Cardiac muscle cell (in vitro differentiated cells and primary cell): ENCODE measurements around the gene HDAC3. TPM values are rescaled to one million over a fixed set of nuclear protein-coding genes. Genes with fewer than 3 reads are reported as not detected.

Experiments
- DNase-seq, 2 donors: peaks; one replicate each; pipeline versions ENCODE4 v3.0.0 to v3.0.0-alpha.2; 2010 to 2017; ENCODE audit warnings: low read depth in 1 of 2, low spot score in 1 of 2
- H3K27ac ChIP-seq: fragments of 200-600 bp; sonication (generic); 2 replicates; pipeline ENCODE4 v1.5.1; 2016
- H3K27me3 ChIP-seq: fragments of 200-600 bp; sonication (generic); 2 replicates; pipeline ENCODE4 v1.6.0; 2016; ENCODE audit warnings: control low read depth
- H3K36me3 ChIP-seq: fragments of 200-600 bp; sonication (generic); 2 replicates; pipeline ENCODE4 v1.5.1; 2016; ENCODE audit warnings: control low read depth
- H3K4me1 ChIP-seq: fragments of 200-600 bp; sonication (generic); 2 replicates; pipeline ENCODE4 v1.8.1; 2017; ENCODE audit warnings: low read depth, mild to moderate bottlenecking, mixed run types
- H3K4me3 ChIP-seq: fragments of 200-600 bp; sonication (generic); 2 replicates; pipeline ENCODE4 v1.5.1; 2016; ENCODE audit warnings: mild to moderate bottlenecking
- H3K9me3 ChIP-seq: fragments of 200-600 bp; sonication (generic); 2 replicates; pipeline ENCODE4 v1.5.1; 2017; ENCODE audit warnings: low read depth, mild to moderate bottlenecking, control low read depth
- polyA plus RNA-seq: library from polyadenylated mRNA; unstranded; fragments of >200 nt; fragmentation: Nextera tagmentation; extraction: Ambion mirVana; gene quantifications from 2 replicates; pipeline ENCODE4 v1.2.1, GENCODE V29; 2016
- total RNA-seq: library from RNA; depleted of rRNA; stranded (reverse); fragments of >200 nt; gene quantifications from 2 replicates; pipeline ENCODE4 v1.2.3, GENCODE V29; 2016
- TF ChIP-seq, protein P1 (sequence below): IDR thresholded peaks from 2 replicates; pipeline ENCODE4 v1.5.1; 2012; ENCODE audit warnings: low read depth, mild to moderate bottlenecking, low read length

Gene HDAC3
- total and polyA plus RNA-seq, 2 experiments from 2014 or later = 78.3 to 117 TPM

DNA sequence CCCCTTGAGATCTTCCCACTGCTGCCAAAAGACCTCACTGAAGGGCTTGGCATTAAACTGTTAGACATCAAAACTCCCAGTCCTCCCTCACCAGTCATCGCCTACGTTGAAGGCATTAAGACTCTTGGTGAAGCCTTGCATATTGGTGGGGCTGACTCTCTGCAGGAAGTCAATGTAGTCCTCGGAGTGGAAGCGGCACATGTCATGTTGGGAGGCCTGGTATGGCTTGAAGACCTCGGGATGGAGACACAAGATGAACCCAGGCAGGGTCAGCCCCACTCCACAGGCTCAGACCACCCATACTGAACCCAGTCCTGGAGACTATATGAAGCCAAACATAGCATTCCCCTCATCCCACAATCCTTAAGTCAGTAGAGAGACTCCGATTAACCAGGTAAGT lies 1.9 kb downstream of the HDAC3 start:
- no peak for DNase-seq
- no peaks in the 10 kb centered on the region for H3K9me3 ChIP-seq
- H3K27ac ChIP-seq = no peak overlapping the region
- H3K36me3 ChIP-seq = no peaks in the 10 kb centered on the region
- peaks cover 9% of the 10 kb centered on the region for H3K27me3 ChIP-seq
- TF ChIP-seq, protein P1, sequence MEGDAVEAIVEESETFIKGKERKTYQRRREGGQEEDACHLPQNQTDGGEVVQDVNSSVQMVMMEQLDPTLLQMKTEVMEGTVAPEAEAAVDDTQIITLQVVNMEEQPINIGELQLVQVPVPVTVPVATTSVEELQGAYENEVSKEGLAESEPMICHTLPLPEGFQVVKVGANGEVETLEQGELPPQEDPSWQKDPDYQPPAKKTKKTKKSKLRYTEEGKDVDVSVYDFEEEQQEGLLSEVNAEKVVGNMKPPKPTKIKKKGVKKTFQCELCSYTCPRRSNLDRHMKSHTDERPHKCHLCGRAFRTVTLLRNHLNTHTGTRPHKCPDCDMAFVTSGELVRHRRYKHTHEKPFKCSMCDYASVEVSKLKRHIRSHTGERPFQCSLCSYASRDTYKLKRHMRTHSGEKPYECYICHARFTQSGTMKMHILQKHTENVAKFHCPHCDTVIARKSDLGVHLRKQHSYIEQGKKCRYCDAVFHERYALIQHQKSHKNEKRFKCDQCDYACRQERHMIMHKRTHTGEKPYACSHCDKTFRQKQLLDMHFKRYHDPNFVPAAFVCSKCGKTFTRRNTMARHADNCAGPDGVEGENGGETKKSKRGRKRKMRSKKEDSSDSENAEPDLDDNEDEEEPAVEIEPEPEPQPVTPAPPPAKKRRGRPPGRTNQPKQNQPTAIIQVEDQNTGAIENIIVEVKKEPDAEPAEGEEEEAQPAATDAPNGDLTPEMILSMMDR = no peak
- H3K4me3 ChIP-seq = no peak overlapping the region
- H3K4me1 ChIP-seq = no peaks in the 10 kb centered on the region

GRCh38 chr5:141633871-141634561 lies 2.6 kb downstream of the HDAC3 start:
- Histone ChIP-seq H3K27ac (no peak overlapping the region), H3K4me1 (no peaks in the 10 kb centered on the region), H3K36me3 (no peaks in the 10 kb centered on the region), H3K27me3 (peaks cover 9% of the 10 kb centered on the region), H3K9me3 (no peaks in the 10 kb centered on the region), H3K4me3 (no peak overlapping the region)
- TF ChIP-seq, protein P1 = no peak
- no peak for DNase-seq

- TF ChIP-seq, protein P1 = no peak
- no peaks in the 10 kb centered on the region for H3K4me1 ChIP-seq
- peaks cover 7% of the 10 kb centered on the region for H3K27me3 ChIP-seq
- no peaks in the 10 kb centered on the region for H3K9me3 ChIP-seq
- DNase-seq = no peak
- H3K27ac ChIP-seq = no peak overlapping the region
- H3K4me3 ChIP-seq = no peak overlapping the region
- H3K36me3 ChIP-seq = peaks cover 11% of the 10 kb centered on the region
Observed at GRCh38 chr5:141632650-141633049, 4.0 kb downstream of the HDAC3 start.

DNA sequence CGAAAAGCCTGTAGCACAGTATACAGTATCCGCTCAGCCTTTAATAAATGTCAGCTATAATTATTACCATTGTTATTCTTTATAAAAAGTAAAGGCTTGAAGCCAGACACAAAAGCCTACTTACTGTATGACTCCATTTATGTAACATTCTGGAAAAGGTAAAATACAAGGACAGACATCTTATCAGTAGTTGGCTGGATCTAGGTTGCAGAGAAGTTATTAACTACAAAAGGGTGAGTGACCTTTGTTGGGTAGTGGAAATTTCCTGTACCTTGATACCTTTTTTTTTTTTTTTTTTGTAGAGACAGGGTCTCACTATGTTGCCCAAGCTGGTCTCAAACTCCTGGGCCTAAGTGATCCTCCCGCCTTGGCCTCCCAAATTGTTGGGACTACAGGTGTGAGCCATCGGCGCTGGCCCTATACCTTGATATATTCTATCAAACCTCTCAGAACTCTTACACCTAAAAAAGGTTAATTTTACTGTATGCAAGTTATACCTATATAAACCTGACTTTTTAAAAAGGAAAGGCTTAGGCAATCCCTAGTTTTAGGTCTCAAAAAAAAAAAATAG lies 6.0 kb downstream of the HDAC3 start:
- Histone ChIP-seq H3K36me3 (peaks cover 23% of the 10 kb centered on the region), H3K27ac (no peak overlapping the region), H3K4me1 (no peaks in the 10 kb centered on the region), H3K4me3 (no peak overlapping the region), H3K27me3 (no peaks in the 10 kb centered on the region), H3K9me3 (no peaks in the 10 kb centered on the region)
- TF ChIP-seq, protein P1 = no peak
- DNase-seq = no peak

DNA sequence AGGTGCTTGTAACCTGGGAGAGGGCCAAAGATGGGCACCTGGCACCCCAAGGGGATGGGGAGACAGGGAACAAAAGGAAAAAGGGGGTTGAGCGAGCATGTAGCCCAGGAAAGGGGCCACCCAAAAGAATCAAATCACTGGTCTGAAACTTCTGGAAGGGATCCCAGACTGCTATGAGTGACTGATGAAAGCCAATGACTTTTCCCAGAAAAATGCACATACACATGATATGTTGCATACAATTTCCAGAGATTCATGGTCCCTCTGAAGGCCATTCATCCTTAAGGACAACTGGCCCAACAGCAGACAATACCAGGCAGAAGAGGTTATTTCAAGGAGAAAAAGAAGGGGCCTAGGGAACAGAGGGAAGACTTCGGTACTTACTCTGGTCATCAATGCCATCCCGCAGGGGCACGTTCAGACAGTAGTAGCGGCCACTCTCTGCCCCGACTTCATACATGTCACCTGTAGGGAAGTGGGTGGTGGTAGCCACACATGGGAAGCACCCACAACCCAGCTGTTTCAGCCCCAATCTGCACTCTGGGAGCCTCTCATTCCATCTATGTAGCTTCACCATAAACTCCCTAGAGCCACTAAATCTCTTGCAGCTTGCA lies 8.4 kb downstream of the HDAC3 start:
- DNase-seq = no peak
- peaks cover 37% of the 10 kb centered on the region for H3K36me3 ChIP-seq
- no peak overlapping the region for H3K27ac ChIP-seq
- H3K4me1 ChIP-seq = no peaks in the 10 kb centered on the region
- H3K27me3 ChIP-seq = no peaks in the 10 kb centered on the region
- TF ChIP-seq, protein P1 = no peak
- no peaks in the 10 kb centered on the region for H3K9me3 ChIP-seq
- H3K4me3 ChIP-seq = no peak overlapping the region
